Fibroblast of villous mesenchyme (primary cell): ENCODE results near the gene LRRC72. TPM values are rescaled to one million over a fixed set of nuclear protein-coding genes. Genes with fewer than 3 reads are reported as not detected.

Source experiments
- DNase-seq: peaks from one replicate; pipeline ENCODE4 v3.0.0-alpha.2; 2010; ENCODE audit warnings: low read depth
- H3K4me3 ChIP-seq: 2 replicates; pipeline ENCODE4 v1.5.1; 2011; ENCODE audit warnings: low read depth, mild to moderate bottlenecking, low read length
- CTCF ChIP-seq: IDR thresholded peaks from 2 replicates; pipeline ENCODE4 v1.5.1; 2012; ENCODE audit warnings: low read depth, mild to moderate bottlenecking, low read length; ENCODE audit not compliant: insufficient read depth
- total RNA-seq: library from RNA; depleted of rRNA; stranded (reverse); fragments of >200 nt; gene quantifications from 2 replicates; pipeline ENCODE4 v1.2.3, GENCODE V29; 2012

Gene LRRC72
- total RNA-seq, 1 donor = not detected

- no peak for DNase-seq
- H3K4me3 ChIP-seq = no peak overlapping the region
- no peak for TF ChIP-seq CTCF
These were observed 37.4 kb downstream of the LRRC72 start for GRCh38 chr7:16564023-16564380.

GRCh38 chr7:16564909-16565426 lies 38.3 kb downstream of the LRRC72 start:
- TF ChIP-seq CTCF = peak; percentile 74

GRCh38 chr7:16571941-16572340 lies 45.3 kb downstream of the LRRC72 start:
- no peak overlapping the region for H3K4me3 ChIP-seq
- DNase-seq = no peak
- TF ChIP-seq CTCF = no peak

More at GRCh38 chr7:16564909-16565426, 38.3 kb downstream of the LRRC72 start:
- no peak overlapping the region for H3K4me3 ChIP-seq
- DNase-seq = peak; percentile 63

- no peak for DNase-seq
- TF ChIP-seq CTCF = no peak
- no peak overlapping the region for H3K4me3 ChIP-seq
These were observed 52.6 kb downstream of the LRRC72 start for GRCh38 chr7:16579216-16579615.

- no peak overlapping the region for H3K4me3 ChIP-seq
- DNase-seq = no peak
- TF ChIP-seq CTCF = no peak
These were observed 54.7 kb downstream of the LRRC72 start for GRCh38 chr7:16581286-16581685.

GRCh38 chr7:16583834-16584233 lies 57.2 kb downstream of the LRRC72 start:
- DNase-seq = no peak
- no peak overlapping the region for H3K4me3 ChIP-seq
- no peak for TF ChIP-seq CTCF

- DNase-seq = no peak
- no peak for TF ChIP-seq CTCF
These were observed 58.9 kb downstream of the LRRC72 start for GRCh38 chr7:16585540-16585939.

More at GRCh38 chr7:16585540-16585939, 58.9 kb downstream of the LRRC72 start:
- H3K4me3 ChIP-seq = no peak overlapping the region
